Endodermal cell (in vitro differentiated cells): ENCODE results near the gene GNAS-AS1. TPM values are rescaled to one million over a fixed set of nuclear protein-coding genes. Genes with fewer than 3 reads are reported as not detected.

Experiments
- DNase-seq: peaks from one replicate; pipeline ENCODE4 v3.0.0-alpha.2; 2017
- H3K27ac ChIP-seq: 2 replicates; pipeline ENCODE4 v1.5.1; 2013; ENCODE audit warnings: mild to moderate bottlenecking, low read depth, low read length, moderate library complexity
- H3K27me3 ChIP-seq: 2 replicates; pipeline ENCODE4 v1.6.1; 2013; ENCODE audit warnings: mild to moderate bottlenecking, low read length, moderate library complexity; ENCODE audit not compliant: insufficient read depth, control insufficient read depth, poor library complexity, severe bottlenecking
- H3K36me3 ChIP-seq: 2 replicates; pipeline ENCODE4 v1.7.0; 2013; ENCODE audit warnings: mild to moderate bottlenecking, low read length, moderate library complexity; ENCODE audit not compliant: control insufficient read depth, insufficient read depth
- H3K4me1 ChIP-seq: one replicate; pipeline ENCODE4 v1.7.0; 2013; ENCODE audit warnings: low read length; ENCODE audit not compliant: control insufficient read depth, insufficient read depth
- H3K4me3 ChIP-seq: 2 replicates; pipeline ENCODE4 v1.5.1; 2013; ENCODE audit warnings: mild to moderate bottlenecking, low read length, moderate library complexity
- H3K9ac ChIP-seq: 2 replicates; pipeline ENCODE4 v1.6.1; 2013; ENCODE audit warnings: mild to moderate bottlenecking, low read length, moderate library complexity; ENCODE audit not compliant: poor library complexity, severe bottlenecking; ENCODE audit errors: extremely low read depth
- H3K9me3 ChIP-seq: 2 replicates; pipeline ENCODE4 v1.6.1; 2013; ENCODE audit warnings: mild to moderate bottlenecking, low read length, moderate library complexity; ENCODE audit not compliant: control insufficient read depth
- H3K27ac Mint-ChIP-seq: 2 replicates; pipeline ENCODE4 v1.8.0; 2020; ENCODE audit warnings: mixed read lengths
- H3K27me3 Mint-ChIP-seq: 2 replicates; pipeline ENCODE4 v1.8.0; 2021; ENCODE audit warnings: mild to moderate bottlenecking, mixed read lengths; ENCODE audit not compliant: insufficient read depth
- H3K36me3 Mint-ChIP-seq: 2 replicates; pipeline ENCODE4 v1.8.0; 2020; ENCODE audit warnings: low read depth, mixed read lengths
- H3K4me1 Mint-ChIP-seq: 2 replicates; pipeline ENCODE4 v1.8.0; 2020; ENCODE audit warnings: mixed read lengths
- H3K4me3 Mint-ChIP-seq: 2 replicates; pipeline ENCODE4 v1.8.0; 2020; ENCODE audit warnings: mild to moderate bottlenecking, moderate library complexity, mixed read lengths
- H3K9me3 Mint-ChIP-seq: 2 replicates; pipeline ENCODE4 v1.8.0; 2020; ENCODE audit warnings: mild to moderate bottlenecking, mixed read lengths
- CTCF ChIP-seq: fragments of 200-600 bp; sonication (generic); conservative IDR thresholded peaks from 2 replicates; pipeline ENCODE4 v1.5.0; 2021; ENCODE audit warnings: antibody characterized with exemption, mild to moderate bottlenecking
- WGBS, 2 experiments: methylation state at CpG; one replicate each; pipeline versions ENCODE4 v1.1.5 to v1.1.7; 2013; ENCODE audit warnings: missing lambda C conversion rate in 2 of 2, mixed read lengths in 1 of 2; ENCODE audit not compliant: insufficient coverage in 1 of 2, insufficient read length in 1 of 2; 5-methylcytosine and 5-hydroxymethylcytosine counted together
- total RNA-seq, 2 donors: library from RNA; stranded (reverse); fragmentation: NEBNext Ultra II Directional in 1 of 2; extraction: Animal tissue kit (Norgen Biotek cat#: 25700) in 1 of 2; gene quantifications; 2 replicates in 1 of 2; 3 replicates in 1 of 2; pipeline ENCODE4 v1.2.1, GENCODE V29; 2021

Gene GNAS-AS1
- total RNA-seq, 2 donors from 2014 or later, result 9.3 to 9.7 TPM

- H3K9me3 ChIP-seq, result no peaks in the 10 kb centered on the region
- Mint-ChIP-seq H3K4me1 (peaks cover 11% of the 10 kb centered on the region), H3K27me3 (no peaks in the 10 kb centered on the region), H3K27ac (no peak overlapping the region), H3K4me3 (no peak overlapping the region), H3K36me3 (no peaks in the 10 kb centered on the region), H3K9me3 (no peaks in the 10 kb centered on the region)
- H3K36me3 ChIP-seq, result no peaks in the 10 kb centered on the region
- TF ChIP-seq CTCF, result no peak
- H3K4me1 ChIP-seq, result no peaks in the 10 kb centered on the region
- H3K9ac ChIP-seq, result no peak overlapping the region
- no peak overlapping the region for H3K4me3 ChIP-seq
- no peak overlapping the region for H3K27ac ChIP-seq
- DNase-seq, result no peak
- no peaks in the 10 kb centered on the region for H3K27me3 ChIP-seq
- WGBS, 2 experiments, result 94 to 96% methylated on average over 7 to 13 of the region's 13 CpGs
Observed at GRCh38 chr20:58811334-58811733, 39.4 kb downstream of the GNAS-AS1 start.

GRCh38 chr20:58810879-58811250, 39.8 kb downstream of the GNAS-AS1 start:
- H3K4me1 ChIP-seq, result no peaks in the 10 kb centered on the region
- peaks cover 11% of the 10 kb centered on the region for H3K4me1 Mint-ChIP-seq
- no peak overlapping the region for H3K27ac ChIP-seq
- no peak overlapping the region for H3K9ac ChIP-seq
- H3K36me3 ChIP-seq, result no peaks in the 10 kb centered on the region
- H3K36me3 Mint-ChIP-seq, result no peaks in the 10 kb centered on the region
- no peak for DNase-seq
- H3K9me3 Mint-ChIP-seq, result no peaks in the 10 kb centered on the region
- no peaks in the 10 kb centered on the region for H3K27me3 ChIP-seq
- H3K4me3 Mint-ChIP-seq, result no peak overlapping the region
- H3K27ac Mint-ChIP-seq, result no peak overlapping the region
- H3K9me3 ChIP-seq, result no peaks in the 10 kb centered on the region
- 92 to 94% methylated on average over 9 to 10 of the region's 10 CpGs for WGBS, 2 experiments
- H3K4me3 ChIP-seq, result no peak overlapping the region
- H3K27me3 Mint-ChIP-seq, result no peaks in the 10 kb centered on the region
- no peak for TF ChIP-seq CTCF

DNA sequence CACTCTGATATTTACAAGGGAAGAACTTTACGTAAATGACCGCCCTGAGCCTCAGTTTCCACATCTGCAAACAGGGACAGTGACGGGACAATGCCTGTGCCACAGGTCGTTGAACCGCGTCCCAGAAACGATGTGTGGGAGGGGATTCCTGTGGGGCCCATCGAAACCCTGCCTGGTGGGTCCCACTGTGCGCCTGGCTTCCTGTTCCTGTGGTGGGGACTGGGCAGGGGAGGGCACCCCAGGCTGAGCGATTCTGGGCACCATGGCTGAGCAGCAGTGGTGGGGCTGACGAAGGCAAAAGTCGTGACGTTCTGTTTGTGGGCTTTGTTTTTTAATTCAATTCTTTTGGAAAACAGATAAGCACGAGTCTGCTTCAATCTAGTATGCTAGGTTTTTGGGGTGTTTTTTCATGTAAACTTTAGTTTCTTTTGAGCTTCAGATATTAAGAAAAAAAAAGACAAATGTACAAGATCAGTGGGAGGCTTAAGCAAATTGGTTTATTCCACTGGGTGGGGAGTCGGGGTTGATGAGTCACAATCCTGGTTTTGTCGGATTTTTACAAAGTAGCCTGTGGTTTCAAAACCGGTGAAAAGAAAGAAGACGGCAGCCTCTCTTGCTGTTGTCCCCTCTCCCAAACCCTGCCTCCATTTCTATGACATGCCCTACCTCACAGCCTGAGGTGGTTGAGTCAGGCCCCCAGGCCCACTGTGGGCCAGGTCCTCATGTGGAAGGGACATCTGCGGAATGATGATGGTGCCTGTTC, 40.4 kb downstream of the GNAS-AS1 start:
- Mint-ChIP-seq H3K27me3 (no peaks in the 10 kb centered on the region), H3K4me3 (no peak overlapping the region), H3K27ac (no peak overlapping the region), H3K9me3 (no peaks in the 10 kb centered on the region), H3K4me1 (peaks cover 13% of the 10 kb centered on the region), H3K36me3 (no peaks in the 10 kb centered on the region)
- H3K4me1 ChIP-seq, result no peaks in the 10 kb centered on the region
- H3K36me3 ChIP-seq, result no peaks in the 10 kb centered on the region
- no peak for TF ChIP-seq CTCF
- no peak overlapping the region for H3K4me3 ChIP-seq
- no peaks in the 10 kb centered on the region for H3K27me3 ChIP-seq
- H3K27ac ChIP-seq, result no peak overlapping the region
- DNase-seq, result no peak
- 92% methylated on average over 8 to 19 of the region's 19 CpGs for WGBS, 2 experiments
- H3K9ac ChIP-seq, result no peak overlapping the region
- no peaks in the 10 kb centered on the region for H3K9me3 ChIP-seq
